NCI-H146 (cell line): ENCODE results near the gene COX8C.
"Not testable (repeated sequence)": the region's sequence is repeated elsewhere in the genome, so short reads cannot be mapped to it uniquely, and the experiment has no call there.

Experiments used
- DNase-seq: peaks from one replicate; lab custom pipeline; 2025; lab: John Stamatoyannopoulos, UW

Gene COX8C

DNA sequence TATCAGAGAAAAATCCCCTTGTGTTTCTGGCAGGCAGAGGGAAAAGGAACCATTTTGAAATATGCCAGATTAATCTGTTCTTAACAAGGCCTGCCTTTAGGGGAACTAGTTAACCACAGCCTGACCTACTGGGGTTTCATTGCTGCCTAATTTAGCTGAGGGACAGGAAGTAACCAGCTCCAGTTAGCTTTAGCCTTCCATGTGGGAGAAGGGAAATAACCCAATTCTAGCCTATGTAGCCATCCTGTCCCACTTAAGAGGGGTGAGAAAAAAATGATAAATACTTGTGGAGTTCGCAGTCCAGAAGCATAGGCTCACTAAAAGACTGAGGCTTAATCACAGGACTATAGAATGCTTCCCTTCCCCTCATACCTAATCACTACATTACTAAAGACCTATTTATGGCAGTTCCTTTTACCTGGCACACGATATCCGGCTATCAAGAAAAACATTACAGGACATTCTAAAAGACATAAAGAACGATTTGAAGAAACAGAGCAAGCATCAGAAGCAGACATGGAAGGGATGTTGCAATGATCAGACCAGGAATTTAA, 22.8 kb downstream of the COX8C start:
- no peak for DNase-seq

DNA sequence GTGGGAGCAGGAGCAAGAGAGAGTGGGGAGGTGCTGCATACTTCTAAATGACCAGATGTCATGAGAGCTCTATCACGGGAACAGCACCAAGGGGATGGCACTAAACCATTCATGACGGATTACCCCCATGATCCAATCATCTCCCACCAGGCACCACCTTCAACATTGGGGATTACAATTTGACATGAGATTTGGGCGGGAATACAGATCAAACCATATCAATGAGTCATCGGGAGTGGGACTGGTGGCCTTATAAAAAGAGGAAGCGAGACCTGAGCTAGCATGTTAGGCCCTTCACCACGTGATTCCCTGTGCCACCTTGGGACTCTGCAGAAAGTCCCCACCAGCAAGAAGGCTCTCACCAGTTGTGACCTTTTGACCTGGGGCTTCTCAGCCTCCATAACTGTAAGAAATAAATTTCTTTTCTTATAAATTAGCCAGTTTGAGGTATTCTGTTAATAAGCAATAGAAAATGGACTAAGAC, 28.7 kb downstream of the COX8C start:
- no peak for DNase-seq

DNA sequence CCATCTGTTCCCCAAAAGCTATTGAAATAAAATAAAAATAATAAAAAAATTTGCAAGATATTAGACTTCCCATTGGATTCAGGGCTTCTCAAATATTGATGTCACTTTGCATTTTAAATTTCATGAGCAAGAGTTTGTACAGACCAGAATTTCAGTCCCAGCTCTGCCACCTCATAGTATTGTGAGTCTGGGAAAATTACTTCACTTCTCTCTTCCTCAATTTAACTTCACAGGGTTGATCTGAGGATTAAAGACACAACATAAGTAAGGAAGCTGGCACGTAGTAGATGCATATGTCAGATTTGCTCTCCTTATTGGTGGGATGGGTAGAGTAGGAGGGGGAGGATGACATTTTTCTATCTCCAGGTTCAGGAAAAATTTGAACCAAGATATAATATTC, 32.8 kb downstream of the COX8C start:
- DNase-seq = no peak

DNA sequence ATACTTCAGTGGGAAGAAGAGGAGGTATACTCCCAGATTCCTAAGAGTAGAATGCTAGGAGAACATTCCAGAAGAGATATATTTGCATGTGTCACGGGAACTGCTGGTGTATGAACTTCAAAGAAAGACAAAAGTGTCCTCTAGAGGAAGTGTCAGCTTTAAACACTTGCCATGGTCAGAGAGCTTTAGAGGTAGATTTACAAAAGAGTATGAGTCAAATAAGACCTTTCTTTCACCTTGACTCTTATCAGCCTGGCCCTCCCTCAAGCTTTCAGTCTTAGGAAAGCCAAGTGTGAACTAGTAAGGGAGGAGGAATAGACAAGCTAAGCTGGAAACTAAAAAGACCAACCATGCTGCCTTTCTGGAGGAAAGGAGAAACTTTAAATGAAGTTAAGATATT, 34.7 kb downstream of the COX8C start:
- no peak for DNase-seq

DNA sequence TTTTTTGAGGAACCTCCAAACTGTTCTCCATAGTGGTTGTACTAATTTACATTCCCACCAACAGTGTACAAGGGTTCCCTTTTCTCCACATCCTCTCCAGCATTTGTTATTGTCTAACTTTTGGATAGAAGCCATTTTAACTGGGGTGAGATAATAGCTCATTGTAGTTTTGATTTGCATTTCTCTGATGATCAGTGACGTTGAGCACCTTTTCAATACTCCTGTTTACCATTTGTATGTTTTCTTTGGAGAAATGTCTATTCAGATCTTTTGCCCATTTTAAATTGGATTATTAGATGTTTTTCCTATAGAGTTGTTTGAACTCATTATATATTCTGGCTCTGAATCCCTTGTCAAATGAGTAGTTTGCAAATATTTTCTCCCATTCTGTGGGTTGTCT, 37.3 kb downstream of the COX8C start:
- DNase-seq = not testable (repeated sequence)

DNA sequence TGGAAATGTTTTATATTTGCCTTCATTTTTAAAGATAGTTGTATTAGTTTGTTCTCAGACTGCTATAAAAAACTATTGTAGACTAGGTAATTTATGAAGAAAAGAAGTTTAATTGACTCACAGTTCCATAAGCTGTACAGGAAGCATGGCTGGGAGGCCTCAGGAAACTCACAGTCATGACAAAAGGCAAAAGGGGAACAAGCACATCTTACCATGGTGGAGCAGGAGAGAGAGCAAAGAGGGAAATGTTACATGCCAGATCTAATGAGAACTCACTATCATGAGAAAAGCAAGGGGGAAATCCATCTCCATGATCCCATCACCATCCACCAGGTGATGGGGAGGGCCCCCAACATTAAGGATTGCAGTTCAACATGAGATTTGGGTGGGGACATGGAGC, 48.2 kb downstream of the COX8C start:
- DNase-seq = no peak

DNA sequence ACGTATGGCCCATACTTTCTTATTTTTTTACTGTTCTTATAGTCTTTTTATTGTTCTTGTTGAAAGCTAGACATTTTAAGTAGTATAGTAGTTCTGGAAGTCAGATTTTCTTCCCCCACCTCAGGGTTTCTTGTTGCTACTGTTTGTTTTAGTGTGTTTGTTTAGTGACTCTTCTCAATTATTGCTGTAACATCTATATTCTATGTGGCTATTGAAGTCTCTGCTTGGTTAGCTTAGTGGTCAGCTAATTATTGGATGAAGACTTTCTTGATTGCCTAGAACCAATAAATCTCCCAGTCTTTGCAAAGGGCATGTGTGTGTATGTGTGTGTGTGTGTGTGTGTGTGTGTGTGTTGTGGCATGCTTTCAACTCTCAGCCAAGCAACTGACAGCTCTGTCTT, 49.5 kb downstream of the COX8C start:
- no peak for DNase-seq
